Sigmoid colon (tissue), 7 donors: ENCODE data around the gene SNX5. TPM values are rescaled to one million over a fixed set of nuclear protein-coding genes. Genes with fewer than 3 reads are reported as not detected.

Source experiments
- DNase-seq: peaks from one replicate; pipeline ENCODE4 v3.0.0-alpha.2; 2019
- H3K27ac ChIP-seq, 4 donors: fragments of 200-600 bp; sonication (generic); one replicate each; pipeline ENCODE4 v1.5.1; 2016 to 2019; ENCODE audit warnings: mild to moderate bottlenecking in 1 of 4
- H3K27me3 ChIP-seq, 3 donors: fragments of 200-600 bp; sonication (generic); one replicate each; pipeline ENCODE4 v1.5.1; 2019; ENCODE audit warnings: mild to moderate bottlenecking in 1 of 3
- H3K36me3 ChIP-seq, 4 donors: fragments of 200-600 bp; sonication (generic); one replicate each; pipeline ENCODE4 v1.5.1; 2016 to 2019
- H3K4me1 ChIP-seq, 4 donors: fragments of 200-600 bp; sonication (generic); one replicate each; pipeline ENCODE4 v1.5.1; 2017 to 2019
- H3K4me3 ChIP-seq, 4 donors: fragments of 200-600 bp; sonication (generic); one replicate each; pipeline ENCODE4 v1.5.1; 2017 to 2019; ENCODE audit warnings: mild to moderate bottlenecking in 2 of 4, moderate library complexity in 1 of 4
- H3K9me3 ChIP-seq, 4 donors: fragments of 200-600 bp in 3 of 4; sonication (generic) in 3 of 4; one replicate each; pipeline versions ENCODE4 v1.5.1 to v1.6.1; 2013 to 2019
- EP300 ChIP-seq, 4 donors: sonication (generic); formaldehyde crosslinking; IDR thresholded peaks; one replicate each; pipeline ENCODE4 v1.6.1; 2017; ENCODE audit warnings: antibody characterized with exemption in 4 of 4
- POLR2A ChIP-seq, 2 donors: fragments of 450-650 bp; IDR thresholded peaks; one replicate each; pipeline ENCODE4 v1.6.1; 2016; ENCODE audit warnings: antibody characterized with exemption in 2 of 2, mild to moderate bottlenecking in 2 of 2, moderate library complexity in 2 of 2
- POLR2AphosphoS5 ChIP-seq, 4 donors: sonication (generic); formaldehyde crosslinking; IDR thresholded peaks; one replicate each; pipeline ENCODE4 v1.6.1; 2017; ENCODE audit warnings: antibody characterized with exemption in 4 of 4
- WGBS, 2 donors: extraction: QIAGEN DNeasy Blood & Tissue Kit; methylation state at CpG; one replicate each; pipeline ENCODE4 v1.1.7; 2013; 5-methylcytosine and 5-hydroxymethylcytosine counted together
- intact Hi-C: fragments of 100-400 bp; cut with DNase I; formaldehyde crosslinking; loops from one replicate; pipeline ENCODE4 v1.15.1; 2023
- polyA plus RNA-seq, 3 donors: library from polyadenylated mRNA; stranded (reverse); fragments of 200-250 nt; gene quantifications; one replicate each; pipeline ENCODE4 v1.2.3, GENCODE V29; 2013
- total RNA-seq, 4 donors: library from RNA; depleted of rRNA; stranded (reverse); fragments of >200 nt; gene quantifications; one replicate each; pipeline ENCODE4 v1.1.0, GENCODE V29; 2016
- TF ChIP-seq, protein P1 (sequence below), 4 experiments: fragments of 450-650 bp in 3 of 4; fragments of 200-600 bp in 1 of 4; IDR thresholded peaks; one replicate each; pipeline ENCODE4 v1.5.1; 2016 to 2019; ENCODE audit warnings: antibody characterized with exemption in 4 of 4, mild to moderate bottlenecking in 3 of 4, moderate library complexity in 2 of 4
- donor health status: healthy with polysubstance abuse.
- donor health status: Bipolar disorder and iron deficiency.
- donor health status: healthy.

Gene SNX5
- total and polyA plus RNA-seq, 7 donors: 69.0 to 98.5 (median 79.5) TPM

GRCh38 chr20:18007534-18008292 lies 39.1 kb upstream of the SNX5 start:
- 76 to 80% methylated on average over 19 of the region's 19 CpGs for WGBS, 2 donors
- Histone ChIP-seq H3K4me3 (no peak overlapping the region), H3K4me1 (peaks cover 0 to 23% (median 13%) of the 10 kb centered on the region in 4 donors), H3K9me3 (no peaks in the 10 kb centered on the region), H3K27me3 (no peaks in the 10 kb centered on the region), H3K36me3 (no peaks in the 10 kb centered on the region), H3K27ac (peak overlapping the region; percentile 53 to 80 (median 62))
- intact Hi-C loops: loop anchor here (10.0 kb wide), 1 partner anchor 323 kb away; the partner anchor contains the start of gene RRBP1
- TF ChIP-seq POLR2A (IDR thresholded peaks at IDR 0.05): no peak
- TF ChIP-seq, protein P1, sequence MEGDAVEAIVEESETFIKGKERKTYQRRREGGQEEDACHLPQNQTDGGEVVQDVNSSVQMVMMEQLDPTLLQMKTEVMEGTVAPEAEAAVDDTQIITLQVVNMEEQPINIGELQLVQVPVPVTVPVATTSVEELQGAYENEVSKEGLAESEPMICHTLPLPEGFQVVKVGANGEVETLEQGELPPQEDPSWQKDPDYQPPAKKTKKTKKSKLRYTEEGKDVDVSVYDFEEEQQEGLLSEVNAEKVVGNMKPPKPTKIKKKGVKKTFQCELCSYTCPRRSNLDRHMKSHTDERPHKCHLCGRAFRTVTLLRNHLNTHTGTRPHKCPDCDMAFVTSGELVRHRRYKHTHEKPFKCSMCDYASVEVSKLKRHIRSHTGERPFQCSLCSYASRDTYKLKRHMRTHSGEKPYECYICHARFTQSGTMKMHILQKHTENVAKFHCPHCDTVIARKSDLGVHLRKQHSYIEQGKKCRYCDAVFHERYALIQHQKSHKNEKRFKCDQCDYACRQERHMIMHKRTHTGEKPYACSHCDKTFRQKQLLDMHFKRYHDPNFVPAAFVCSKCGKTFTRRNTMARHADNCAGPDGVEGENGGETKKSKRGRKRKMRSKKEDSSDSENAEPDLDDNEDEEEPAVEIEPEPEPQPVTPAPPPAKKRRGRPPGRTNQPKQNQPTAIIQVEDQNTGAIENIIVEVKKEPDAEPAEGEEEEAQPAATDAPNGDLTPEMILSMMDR (IDR thresholded peaks at IDR 0.05): no peak
- no peak for TF ChIP-seq POLR2AphosphoS5 (IDR thresholded peaks at IDR 0.05)
- TF ChIP-seq EP300 (IDR thresholded peaks at IDR 0.05): no peak
- peak; percentile 73 for DNase-seq

DNA sequence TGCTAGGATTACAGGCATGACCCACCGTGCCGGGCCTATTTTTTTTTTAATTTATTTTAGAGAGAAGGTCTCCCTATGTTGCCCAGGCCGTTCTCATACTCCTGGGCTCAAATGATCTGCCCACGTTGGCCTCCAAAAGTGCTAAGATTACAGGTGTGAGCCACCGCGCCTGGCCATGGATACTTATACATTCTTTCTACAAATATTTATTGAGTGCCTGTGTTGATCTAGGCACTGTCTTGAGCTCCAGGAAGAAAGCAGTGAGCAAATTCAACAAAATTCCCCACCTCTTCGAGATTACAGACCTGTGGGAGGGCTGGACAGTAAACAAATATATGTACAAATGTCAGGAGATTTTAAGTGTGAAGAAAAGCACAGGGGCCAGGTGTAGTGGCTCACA lies 38.1 kb upstream of the SNX5 start:
- H3K27me3 ChIP-seq: no peaks in the 10 kb centered on the region
- intact Hi-C loops: loop anchor here (10.0 kb wide), 1 partner anchor 322 kb away; the partner anchor contains the start of gene RRBP1
- no peak overlapping the region for H3K4me3 ChIP-seq
- peak overlapping the region in 3 of 4 donors; percentile 61 to 80 (median 64) for H3K27ac ChIP-seq
- no peaks in the 10 kb centered on the region for H3K36me3 ChIP-seq
- TF ChIP-seq, protein P1 (IDR thresholded peaks at IDR 0.05): no peak
- TF ChIP-seq EP300 (IDR thresholded peaks at IDR 0.05): no peak
- no peak for TF ChIP-seq POLR2A (IDR thresholded peaks at IDR 0.05)
- TF ChIP-seq POLR2AphosphoS5 (IDR thresholded peaks at IDR 0.05): no peak
- 55 to 82% methylated on average over 7 of the region's 7 CpGs for WGBS, 2 donors
- no peak for DNase-seq
- no peaks in the 10 kb centered on the region for H3K9me3 ChIP-seq
- peaks cover 0 to 25% (median 16%) of the 10 kb centered on the region in 4 donors for H3K4me1 ChIP-seq

DNA sequence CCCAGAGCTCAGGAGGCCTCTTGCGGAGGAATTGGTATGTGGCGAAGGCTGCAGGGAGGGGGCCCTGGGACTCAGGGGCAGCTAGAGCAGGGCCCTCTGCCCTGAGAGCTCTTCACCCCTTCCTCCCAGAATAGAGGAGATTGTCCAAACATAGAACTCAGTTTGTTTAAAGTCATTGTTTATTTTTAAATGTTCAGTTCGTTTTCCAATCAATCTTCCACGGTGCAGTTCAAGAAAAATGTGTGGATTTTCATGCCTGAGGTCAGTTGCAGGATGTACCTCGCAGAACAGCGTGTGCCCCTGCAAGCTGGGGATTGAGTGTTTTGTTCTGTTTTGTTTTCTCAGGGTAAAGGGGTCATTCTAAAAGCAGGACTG lies 37.4 kb upstream of the SNX5 start:
- DNase-seq: no peak
- Histone ChIP-seq H3K27ac (peak overlapping the region in 1 of 4 donors; percentile 80), H3K36me3 (no peaks in the 10 kb centered on the region), H3K4me1 (peaks cover 0 to 33% (median 22%) of the 10 kb centered on the region in 4 donors), H3K27me3 (no peaks in the 10 kb centered on the region), H3K9me3 (no peaks in the 10 kb centered on the region), H3K4me3 (no peak overlapping the region)
- 75 to 80% methylated on average over 6 of the region's 6 CpGs for WGBS, 2 donors
- TF ChIP-seq POLR2A (IDR thresholded peaks at IDR 0.05) (no peak), EP300 (IDR thresholded peaks at IDR 0.05) (no peak), POLR2AphosphoS5 (IDR thresholded peaks at IDR 0.05) (no peak)
- TF ChIP-seq, protein P1 (IDR thresholded peaks at IDR 0.05): no peak
- intact Hi-C loops: loop anchor here (10.0 kb wide), 1 partner anchor 321 kb away; the partner anchor contains the start of gene RRBP1

DNA sequence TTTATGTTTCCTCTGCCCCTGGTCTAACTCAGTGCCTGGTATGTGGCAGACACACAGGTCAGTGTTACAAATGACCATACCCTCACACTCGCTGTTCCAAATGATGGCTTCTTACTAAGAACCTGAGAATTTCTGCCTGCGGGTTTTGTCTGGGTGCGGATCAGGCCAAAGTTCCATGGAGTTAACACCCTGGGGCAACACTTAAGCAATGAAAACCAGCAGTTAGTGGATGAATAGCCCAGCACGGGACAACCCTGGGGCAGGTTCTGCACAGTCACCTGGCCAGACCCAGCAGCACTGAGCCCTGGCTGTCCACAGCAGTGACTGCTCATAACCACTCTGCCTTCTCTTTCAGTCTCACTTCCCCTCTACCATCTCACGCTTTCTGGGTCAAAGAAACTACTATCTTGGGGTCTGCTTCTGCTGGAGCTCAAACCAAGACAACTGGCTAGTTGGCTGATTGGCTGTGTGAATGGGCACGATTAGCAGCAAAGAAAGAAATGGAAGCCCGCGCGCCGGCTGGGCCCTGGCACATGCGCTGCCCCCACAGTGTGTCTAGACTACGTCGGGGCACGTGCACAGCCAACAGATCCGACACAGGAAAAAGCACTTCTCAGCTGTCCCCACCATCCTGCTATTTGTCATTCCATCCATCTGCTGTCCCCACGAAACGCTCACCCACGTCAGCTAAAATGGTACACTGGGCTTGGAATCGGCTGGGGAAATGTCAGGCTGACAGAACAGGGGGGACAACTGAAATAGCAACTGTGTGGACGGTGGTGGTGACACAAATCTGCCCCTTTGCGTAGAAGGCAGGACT lies 36.8 kb upstream of the SNX5 start:
- peaks cover 0 to 35% (median 22%) of the 10 kb centered on the region in 4 donors for H3K4me1 ChIP-seq
- no peaks in the 10 kb centered on the region for H3K36me3 ChIP-seq
- intact Hi-C loops: loop anchor here (10.0 kb wide), 1 partner anchor 321 kb away; the partner anchor contains the start of gene RRBP1
- no peak for DNase-seq
- H3K4me3 ChIP-seq: no peak overlapping the region
- no peaks in the 10 kb centered on the region for H3K9me3 ChIP-seq
- TF ChIP-seq POLR2A (IDR thresholded peaks at IDR 0.05) (no peak), EP300 (IDR thresholded peaks at IDR 0.05) (peak in 1 of 4 donors; percentile 28)
- WGBS, 2 donors: 83 to 88% methylated on average over 21 of the region's 21 CpGs
- H3K27ac ChIP-seq: peak overlapping the region in 1 of 4 donors; percentile 80
- H3K27me3 ChIP-seq: no peaks in the 10 kb centered on the region
